Osteoblast (primary cell): ENCODE measurements around the gene TESMIN. TPM values are rescaled to one million over a fixed set of nuclear protein-coding genes. Genes with fewer than 3 reads are reported as not detected.
A peak's percentile ranks its signal among the peaks of the same experiment; 100 is the strongest.

Experiments used
- DNase-seq: peaks from one replicate; pipeline ENCODE4 v3.0.0; 2011; ENCODE audit warnings: low spot score, mixed read lengths; ENCODE audit not compliant: insufficient read length; ENCODE audit errors: missing footprints
- H2AFZ ChIP-seq: 2 replicates; pipeline ENCODE4 v1.6.0; 2011; ENCODE audit warnings: mild to moderate bottlenecking, low read length
- H3K27ac ChIP-seq: 2 replicates; pipeline ENCODE4 v1.5.1; 2011; ENCODE audit warnings: mild to moderate bottlenecking, low read depth, low read length, moderate library complexity
- H3K27me3 ChIP-seq: 2 replicates; pipeline ENCODE4 v1.6.0; 2012; ENCODE audit warnings: mild to moderate bottlenecking, control low read depth, inconsistent platforms, low read length, moderate library complexity; ENCODE audit not compliant: insufficient read depth
- H3K36me3 ChIP-seq: 2 replicates; pipeline ENCODE4 v1.5.1; 2011; ENCODE audit warnings: mild to moderate bottlenecking, low read length, control low read depth, moderate library complexity; ENCODE audit not compliant: insufficient read depth
- H3K4me1 ChIP-seq: 2 replicates; pipeline ENCODE4 v1.5.1; 2011; ENCODE audit warnings: mild to moderate bottlenecking, low read length, control low read depth, moderate library complexity; ENCODE audit not compliant: insufficient read depth
- H3K4me2 ChIP-seq: 2 replicates; pipeline ENCODE4 v1.6.0; 2011; ENCODE audit warnings: mild to moderate bottlenecking, low read length; ENCODE audit not compliant: insufficient read depth
- H3K4me3 ChIP-seq: fragments of 200-600 bp; sonication (generic); 3 replicates; pipeline ENCODE4 v1.5.1; 2012; ENCODE audit warnings: mild to moderate bottlenecking, low read length, inconsistent platforms; ENCODE audit not compliant: insufficient read depth
- H3K79me2 ChIP-seq: 2 replicates; pipeline ENCODE4 v1.6.0; 2012; ENCODE audit warnings: mild to moderate bottlenecking, low read length, control low read depth, inconsistent platforms; ENCODE audit not compliant: insufficient read depth
- H3K9me3 ChIP-seq: 2 replicates; pipeline ENCODE4 v1.5.1; 2011; ENCODE audit warnings: low read depth, low read length, control low read depth
- H4K20me1 ChIP-seq: 2 replicates; pipeline ENCODE4 v1.6.0; 2012; ENCODE audit warnings: mild to moderate bottlenecking, low read length, control low read depth; ENCODE audit not compliant: insufficient read depth
- CTCF ChIP-seq: IDR thresholded peaks from 2 replicates; pipeline ENCODE4 v1.5.1; 2011; ENCODE audit warnings: mild to moderate bottlenecking, low read depth, low read length, moderate library complexity; ENCODE audit errors: extremely low read depth
- total RNA-seq: library from RNA; depleted of rRNA; stranded (reverse); fragments of >200 nt; gene quantifications from 2 replicates; pipeline ENCODE4 v1.2.3, GENCODE V29; 2012

Gene TESMIN
- total RNA-seq, 1 donor: not detected

GRCh38 chr11:68778205-68778604 is 26.9 kb upstream of the TESMIN start:
- H3K27ac ChIP-seq: no peak overlapping the region
- H3K79me2 ChIP-seq: no peaks in the 10 kb centered on the region
- no peaks in the 10 kb centered on the region for H3K27me3 ChIP-seq
- H4K20me1 ChIP-seq: no peaks in the 10 kb centered on the region
- no peak overlapping the region for H2AFZ ChIP-seq
- peaks cover 73% of the 10 kb centered on the region for H3K36me3 ChIP-seq
- H3K4me3 ChIP-seq: no peak overlapping the region
- no peak for TF ChIP-seq CTCF
- no peaks in the 10 kb centered on the region for H3K4me1 ChIP-seq
- H3K9me3 ChIP-seq: no peaks in the 10 kb centered on the region
- no peak for DNase-seq
- H3K4me2 ChIP-seq: no peak overlapping the region

- Histone ChIP-seq H3K27ac (no peak overlapping the region), H4K20me1 (no peaks in the 10 kb centered on the region), H2AFZ (no peak overlapping the region), H3K36me3 (peaks cover 75% of the 10 kb centered on the region), H3K4me1 (no peaks in the 10 kb centered on the region), H3K79me2 (no peaks in the 10 kb centered on the region), H3K4me3 (no peak overlapping the region), H3K9me3 (no peaks in the 10 kb centered on the region), H3K4me2 (no peak overlapping the region), H3K27me3 (no peaks in the 10 kb centered on the region)
- TF ChIP-seq CTCF: no peak
- DNase-seq: no peak
Observed at GRCh38 chr11:68776442-68777235, 25.3 kb upstream of the TESMIN start.

GRCh38 chr11:68775951-68776388 is 24.6 kb upstream of the TESMIN start:
- H3K36me3 ChIP-seq: peaks cover 73% of the 10 kb centered on the region
- no peaks in the 10 kb centered on the region for H3K9me3 ChIP-seq
- no peak overlapping the region for H3K4me2 ChIP-seq
- H4K20me1 ChIP-seq: no peaks in the 10 kb centered on the region
- no peaks in the 10 kb centered on the region for H3K27me3 ChIP-seq
- H3K79me2 ChIP-seq: no peaks in the 10 kb centered on the region
- no peak overlapping the region for H2AFZ ChIP-seq
- no peak overlapping the region for H3K4me3 ChIP-seq
- no peak for DNase-seq
- no peak overlapping the region for H3K27ac ChIP-seq
- no peaks in the 10 kb centered on the region for H3K4me1 ChIP-seq
- no peak for TF ChIP-seq CTCF

GRCh38 chr11:68774194-68774585 is 22.9 kb upstream of the TESMIN start:
- Histone ChIP-seq H3K79me2 (no peaks in the 10 kb centered on the region), H4K20me1 (no peaks in the 10 kb centered on the region), H2AFZ (no peak overlapping the region), H3K4me3 (no peak overlapping the region), H3K36me3 (peaks cover 67% of the 10 kb centered on the region), H3K27me3 (no peaks in the 10 kb centered on the region), H3K9me3 (no peaks in the 10 kb centered on the region), H3K27ac (no peak overlapping the region), H3K4me1 (no peaks in the 10 kb centered on the region), H3K4me2 (no peak overlapping the region)
- TF ChIP-seq CTCF: no peak
- peak; percentile 4 for DNase-seq
